PC-9 (cell line): Measurements from ENCODE around the gene SLC51A. TPM values are rescaled to one million over a fixed set of nuclear protein-coding genes. Genes with fewer than 3 reads are reported as not detected.

ENCODE experiments used
- BruUV-seq: library from RNA; stranded (reverse); fragments of 400-500 nt; replicated peaks from 2 replicates; lab custom pipeline; 2021; lab: Mats Ljungman, UMichigan
- CTCF ChIA-PET: fragments of 300-600 bp; sonication (Branson Sonifier 250); formaldehyde crosslinking; loops from one replicate; lab custom pipeline; 2022; ENCODE audit warnings: antibody characterized with exemption; lab: Charles Lee
- POLR2A ChIA-PET: fragments of 300-600 bp; sonication (Branson Sonifier 250); formaldehyde crosslinking; loops from one replicate; lab custom pipeline; 2022; ENCODE audit warnings: antibody characterized with exemption; ENCODE audit not compliant: unreplicated experiment; lab: Charles Lee
- DNase-seq, 2 experiments: peaks; one replicate each; pipeline versions ENCODE4 v3.0.0 to v3.0.0-alpha.2; 2015 to 2022; ENCODE audit warnings: mixed read lengths in 1 of 2
- H2AFZ ChIP-seq: fragments of 200-600 bp; sonication (generic); 2 replicates; pipeline ENCODE4 v1.8.1; 2017; ENCODE audit warnings: antibody characterized with exemption
- H3F3A ChIP-seq: fragments of 200-600 bp; sonication (generic); 2 replicates; pipeline ENCODE4 v1.8.1; 2017; ENCODE audit warnings: antibody characterized with exemption, mild to moderate bottlenecking, low read depth; ENCODE audit not compliant: insufficient read depth
- H3K27ac ChIP-seq: fragments of 200-600 bp; sonication (generic); 2 replicates; pipeline ENCODE4 v1.6.1; 2016; ENCODE audit warnings: mixed run types
- H3K27me3 ChIP-seq: fragments of 200-600 bp; sonication (generic); 2 replicates; pipeline ENCODE4 v1.6.1; 2016; ENCODE audit warnings: low read depth, mixed run types; ENCODE audit not compliant: insufficient read depth
- H3K36me3 ChIP-seq: fragments of 200-600 bp; sonication (generic); 2 replicates; pipeline ENCODE4 v1.6.1; 2016; ENCODE audit warnings: low read depth, mixed run types
- H3K4me1 ChIP-seq: fragments of 200-600 bp; sonication (generic); replicated peaks from 2 replicates; pipeline ENCODE4 v1.6.1; 2016; ENCODE audit warnings: mixed run types; ENCODE audit not compliant: insufficient read depth
- H3K4me2 ChIP-seq: fragments of 200-600 bp; sonication (generic); 2 replicates; pipeline ENCODE4 v1.6.1; 2017; ENCODE audit warnings: mixed run types
- H3K4me3 ChIP-seq: fragments of 200-600 bp; sonication (generic); 2 replicates; pipeline ENCODE4 v1.6.1; 2016; ENCODE audit warnings: mixed run types
- H3K79me2 ChIP-seq: fragments of 200-600 bp; sonication (generic); 2 replicates; pipeline ENCODE4 v1.6.1; 2017; ENCODE audit warnings: low read depth, mixed run types
- H3K9me2 ChIP-seq: fragments of 200-600 bp; sonication (generic); 2 replicates; pipeline ENCODE4 v1.8.1; 2017; ENCODE audit warnings: mild to moderate bottlenecking; ENCODE audit not compliant: insufficient read depth
- H3K9me3 ChIP-seq: fragments of 200-600 bp; sonication (generic); 2 replicates; pipeline ENCODE4 v1.8.1; 2016; ENCODE audit warnings: low read depth; ENCODE audit not compliant: insufficient read depth
- H4K20me1 ChIP-seq: fragments of 200-600 bp; sonication (generic); 2 replicates; pipeline ENCODE4 v1.8.1; 2017; ENCODE audit not compliant: insufficient read depth
- EZH2 ChIP-seq: fragments of 200-600 bp; sonication (generic); IDR thresholded peaks from 2 replicates; pipeline ENCODE4 v1.8.0; 2017; ENCODE audit warnings: antibody characterized with exemption, low read depth
- intact Hi-C: fragments of 100-400 bp; cut with micrococcal nuclease; formaldehyde crosslinking; loops from one replicate; pipeline ENCODE4 v1.10.0; 2022; ENCODE audit not compliant: unreplicated experiment
- total RNA-seq: library from RNA; stranded (reverse); gene quantifications from 2 replicates; pipeline ENCODE4 v1.2.3, GENCODE V29; 2021
- TF ChIP-seq, protein P1 (sequence below): fragments of 200-600 bp; sonication (generic); conservative IDR thresholded peaks from 2 replicates; pipeline ENCODE4 v1.6.1; 2017; ENCODE audit warnings: mixed run types, antibody characterized with exemption, mild to moderate bottlenecking, moderate library complexity

Gene SLC51A
- total RNA-seq, 1 experiment from 2014 or later, result 10.3 TPM

DNA sequence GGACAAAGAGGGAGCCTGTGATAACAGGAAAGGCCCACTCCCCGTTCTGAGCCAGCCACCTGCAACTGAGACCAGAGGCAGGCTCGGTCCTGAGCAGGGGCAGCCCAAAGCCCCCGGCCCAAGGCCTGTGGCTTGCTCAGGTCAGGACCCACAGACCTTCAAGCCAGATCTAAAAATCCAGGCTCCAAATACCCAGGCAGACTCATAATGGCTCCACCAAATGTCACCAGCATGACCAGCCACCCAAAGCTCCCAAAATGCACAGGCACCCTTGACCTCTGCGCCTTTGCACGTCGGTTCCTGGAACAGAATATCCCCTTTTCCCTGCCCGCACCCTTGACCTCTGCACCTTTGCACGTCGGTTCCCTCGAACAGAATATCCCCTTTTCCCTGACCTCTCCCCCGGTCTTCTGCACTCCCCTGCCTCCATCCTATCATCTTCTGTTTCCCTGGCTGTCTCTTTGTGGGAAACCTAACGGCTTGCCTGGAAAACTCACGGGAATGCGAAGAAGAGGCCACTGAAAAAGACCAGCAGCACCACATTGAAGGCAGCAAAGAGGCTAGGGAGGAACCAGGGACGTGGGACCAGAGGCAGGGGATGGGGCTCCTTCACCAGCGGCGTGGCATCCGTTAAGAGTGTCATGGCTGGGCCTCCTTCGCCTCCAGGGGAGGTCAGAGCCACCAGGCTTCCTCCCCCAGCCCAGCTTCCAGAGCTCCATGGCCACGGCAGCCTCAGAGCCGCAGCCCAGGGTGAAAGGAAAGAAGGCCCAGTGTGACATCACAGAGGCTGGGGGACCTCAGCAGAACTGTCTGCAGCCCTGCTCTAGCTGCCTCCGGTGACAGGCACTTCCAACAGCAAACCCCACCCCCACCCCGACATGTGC lies 5.4 kb upstream of the SLC51A start, which contains the start of gene ZDHHC19:
Gene ZDHHC19 (minus strand): TSS at position 728 of the 884 bp plus-strand sequence. CDS start 85 bp downstream, at position 643.
- ChIA-PET CTCF (no interaction called here), POLR2A (no interaction called here)
- Histone ChIP-seq H3K9me2 (no peaks in the 10 kb centered on the region), H4K20me1 (no peaks in the 10 kb centered on the region), H3K4me1 (0 out of 2 replicates have a peak, but pooled peaks cover under 1% of the 10 kb centered on the region), H3K36me3 (no peaks in the 10 kb centered on the region), H3K9me3 (no peaks in the 10 kb centered on the region), H3F3A (peaks cover 21% of the 10 kb centered on the region), H3K4me3 (no peak within 1 kb of the TSS), H3K79me2 (no peaks in the 10 kb centered on the region), H3K27ac (no peak within 1 kb of the TSS), H2AFZ (no peak within 1 kb of the TSS), H3K4me2 (no peak within 1 kb of the TSS), H3K27me3 (no peaks in the 10 kb centered on the region)
- DNase-seq, result no peak
- no peak for TF ChIP-seq EZH2
- TF ChIP-seq, protein P1, sequence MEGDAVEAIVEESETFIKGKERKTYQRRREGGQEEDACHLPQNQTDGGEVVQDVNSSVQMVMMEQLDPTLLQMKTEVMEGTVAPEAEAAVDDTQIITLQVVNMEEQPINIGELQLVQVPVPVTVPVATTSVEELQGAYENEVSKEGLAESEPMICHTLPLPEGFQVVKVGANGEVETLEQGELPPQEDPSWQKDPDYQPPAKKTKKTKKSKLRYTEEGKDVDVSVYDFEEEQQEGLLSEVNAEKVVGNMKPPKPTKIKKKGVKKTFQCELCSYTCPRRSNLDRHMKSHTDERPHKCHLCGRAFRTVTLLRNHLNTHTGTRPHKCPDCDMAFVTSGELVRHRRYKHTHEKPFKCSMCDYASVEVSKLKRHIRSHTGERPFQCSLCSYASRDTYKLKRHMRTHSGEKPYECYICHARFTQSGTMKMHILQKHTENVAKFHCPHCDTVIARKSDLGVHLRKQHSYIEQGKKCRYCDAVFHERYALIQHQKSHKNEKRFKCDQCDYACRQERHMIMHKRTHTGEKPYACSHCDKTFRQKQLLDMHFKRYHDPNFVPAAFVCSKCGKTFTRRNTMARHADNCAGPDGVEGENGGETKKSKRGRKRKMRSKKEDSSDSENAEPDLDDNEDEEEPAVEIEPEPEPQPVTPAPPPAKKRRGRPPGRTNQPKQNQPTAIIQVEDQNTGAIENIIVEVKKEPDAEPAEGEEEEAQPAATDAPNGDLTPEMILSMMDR, result no peak
- intact Hi-C loops, result no loop called here
- no TSS peak for BruUV-seq

GRCh38 chr3:196214783-196215441 lies 1.4 kb upstream of the SLC51A start:
- H3K4me1 ChIP-seq, result peaks cover 12% of the 10 kb centered on the region
- no peak for TF ChIP-seq EZH2
- TF ChIP-seq, protein P1, result no peak
- H3K27me3 ChIP-seq, result no peaks in the 10 kb centered on the region
- H3K9me2 ChIP-seq, result no peaks in the 10 kb centered on the region
- H3K4me3 ChIP-seq, result no peak overlapping the region
- H3F3A ChIP-seq, result no peaks in the 10 kb centered on the region
- H3K9me3 ChIP-seq, result no peaks in the 10 kb centered on the region
- H3K36me3 ChIP-seq, result no peaks in the 10 kb centered on the region
- intact Hi-C loops, result loop anchor here (5.0 kb wide), 1 partner anchor 122 kb away; the partner anchor contains the start of gene TM4SF19
- ChIA-PET CTCF (no interaction called here), POLR2A (no interaction called here)
- no peak overlapping the region for H2AFZ ChIP-seq
- DNase-seq, result no peak
- no TSS peak for BruUV-seq
- no peaks in the 10 kb centered on the region for H4K20me1 ChIP-seq
- no peaks in the 10 kb centered on the region for H3K79me2 ChIP-seq
- H3K27ac ChIP-seq, result no peak overlapping the region
- no peak overlapping the region for H3K4me2 ChIP-seq

- no peaks in the 10 kb centered on the region for H3K9me3 ChIP-seq
- no peak for TF ChIP-seq EZH2
- TF ChIP-seq, protein P1, result no peak
- no peaks in the 10 kb centered on the region for H3K9me2 ChIP-seq
- CTCF ChIA-PET, result interaction anchor here (0.5 kb wide), 1 partner anchor 81 kb away, joined by 4 read pairs; no protein-coding TSS in a partner anchor
- H3K4me2 ChIP-seq, result no peak overlapping the region
- H3K4me1 ChIP-seq, result peaks cover 12% of the 10 kb centered on the region
- POLR2A ChIA-PET, result no interaction called here
- no peaks in the 10 kb centered on the region for H3K27me3 ChIP-seq
- no peak overlapping the region for H2AFZ ChIP-seq
- BruUV-seq, result no TSS peak
- no peak overlapping the region for H3K4me3 ChIP-seq
- H3K27ac ChIP-seq, result no peak overlapping the region
- H4K20me1 ChIP-seq, result no peaks in the 10 kb centered on the region
- H3K36me3 ChIP-seq, result no peaks in the 10 kb centered on the region
- intact Hi-C loops, result loop anchor here (5.0 kb wide), 1 partner anchor 122 kb away; the partner anchor contains the start of gene TM4SF19
- no peaks in the 10 kb centered on the region for H3F3A ChIP-seq
- no peak for DNase-seq
- H3K79me2 ChIP-seq, result no peaks in the 10 kb centered on the region
These were observed 777 bp upstream of the SLC51A start for GRCh38 chr3:196215493-196216020.
